Activated CD8-positive, alpha-beta memory T cell treated with anti-CD3 and anti-CD28 coated beads, Interleukin-2, amount 50 U/mL, for 48 hours (primary cell): Measurements from ENCODE around the gene EPHB2.

Experiments
- DNase-seq: peaks from one replicate; pipeline ENCODE4 v3.0.0-alpha.2; 2020

Gene EPHB2

DNA sequence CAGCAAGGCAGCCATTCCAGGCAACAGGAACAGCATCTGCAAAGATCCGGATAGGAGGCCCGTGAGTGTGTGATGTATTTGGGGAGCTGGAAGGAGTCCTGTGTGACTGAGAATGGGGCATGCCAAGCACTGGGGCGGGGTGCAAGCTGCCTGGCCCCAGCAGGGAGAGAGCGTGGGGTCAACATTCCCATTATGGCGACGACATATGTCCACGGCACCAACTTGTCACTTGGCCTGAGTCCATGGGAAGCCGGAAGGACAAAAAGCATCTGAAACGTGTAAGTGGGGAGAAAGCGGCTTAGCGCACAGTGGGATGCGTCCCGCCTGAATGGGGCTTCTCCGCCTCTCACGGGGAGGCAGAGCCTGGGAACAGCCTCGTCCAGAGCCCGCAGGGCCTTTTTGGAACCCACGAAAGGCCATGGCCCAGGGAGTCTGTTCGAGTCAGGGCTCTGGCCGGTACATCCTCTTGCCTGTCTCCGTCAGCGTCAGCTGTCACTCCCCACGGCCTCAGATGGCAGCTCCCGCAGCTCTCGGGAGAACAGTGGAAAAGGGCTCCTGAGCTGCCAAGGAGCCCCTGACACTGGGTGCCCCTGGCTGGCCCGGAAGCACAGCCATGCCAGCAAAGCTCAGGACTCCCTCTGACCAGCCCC, 12.4 kb downstream of the EPHB2 start:
- DNase-seq = no peak

DNA sequence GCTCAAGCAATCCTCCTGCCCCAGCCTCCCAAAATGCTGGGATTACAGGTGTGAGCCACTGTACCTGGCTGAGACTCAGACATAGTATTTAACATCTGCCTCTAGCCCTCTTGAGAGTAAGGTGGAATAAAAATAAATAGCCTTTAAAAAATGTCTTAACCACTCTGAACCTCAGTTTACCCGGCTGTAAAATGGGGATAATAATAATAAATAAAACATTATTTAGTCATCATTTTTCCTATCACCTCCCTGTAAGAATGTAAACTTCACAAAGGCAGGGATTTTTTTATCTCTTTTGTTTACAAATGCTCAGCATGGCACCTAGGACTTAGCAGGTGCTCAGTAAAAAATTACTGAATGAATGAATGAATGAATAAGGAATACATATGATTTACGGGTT, 17.2 kb downstream of the EPHB2 start:
- DNase-seq = no peak

DNA sequence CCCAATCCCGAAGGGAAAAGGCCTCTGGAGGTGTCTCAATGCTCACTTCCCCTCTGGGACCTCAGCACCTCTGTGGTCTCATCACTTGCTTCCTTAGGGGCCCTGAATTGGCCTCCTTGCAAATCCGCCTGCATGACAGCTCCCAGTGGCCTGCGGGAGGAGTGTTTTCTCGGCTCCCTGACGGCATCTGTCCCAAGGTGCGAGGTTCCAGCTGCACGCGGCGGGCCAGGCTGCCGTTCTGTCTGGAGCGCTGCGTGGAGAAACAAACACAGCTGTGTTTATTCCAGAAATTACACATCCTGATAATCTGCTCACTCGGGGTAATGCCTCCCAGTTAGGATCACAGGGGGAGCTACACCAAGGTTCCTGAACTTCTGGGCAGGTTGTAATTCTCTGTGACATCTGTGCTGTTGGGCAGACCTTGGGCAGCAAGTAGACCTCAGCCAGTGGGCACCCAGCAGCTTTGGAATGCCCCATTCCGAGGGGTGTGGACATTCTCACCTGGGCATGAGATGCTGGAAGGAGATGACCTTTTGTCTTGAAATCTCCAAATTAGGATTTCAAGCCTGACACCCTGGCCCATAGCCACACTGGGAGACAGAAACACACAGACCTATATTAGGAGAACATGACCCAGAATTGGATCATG, 18.2 kb downstream of the EPHB2 start:
- DNase-seq = no peak

DNA sequence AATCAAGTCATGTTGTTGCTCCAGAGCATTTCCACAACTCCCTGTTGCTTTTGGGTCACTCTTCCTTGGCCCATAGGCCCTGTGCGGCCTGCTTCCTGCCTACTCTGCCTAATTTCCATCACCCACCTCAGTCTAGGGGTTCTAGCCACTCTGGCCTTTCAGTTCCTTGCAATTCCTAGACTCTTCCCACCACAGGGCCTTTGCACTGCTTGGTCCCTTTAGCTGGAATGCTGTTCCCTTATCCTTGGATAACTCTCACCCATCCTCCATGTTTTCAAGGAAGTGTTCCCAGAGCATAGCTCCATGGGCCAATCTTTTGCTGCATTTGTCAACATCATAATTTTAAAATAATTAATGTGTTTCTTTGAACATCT, 18.7 kb downstream of the EPHB2 start:
- no peak for DNase-seq

DNA sequence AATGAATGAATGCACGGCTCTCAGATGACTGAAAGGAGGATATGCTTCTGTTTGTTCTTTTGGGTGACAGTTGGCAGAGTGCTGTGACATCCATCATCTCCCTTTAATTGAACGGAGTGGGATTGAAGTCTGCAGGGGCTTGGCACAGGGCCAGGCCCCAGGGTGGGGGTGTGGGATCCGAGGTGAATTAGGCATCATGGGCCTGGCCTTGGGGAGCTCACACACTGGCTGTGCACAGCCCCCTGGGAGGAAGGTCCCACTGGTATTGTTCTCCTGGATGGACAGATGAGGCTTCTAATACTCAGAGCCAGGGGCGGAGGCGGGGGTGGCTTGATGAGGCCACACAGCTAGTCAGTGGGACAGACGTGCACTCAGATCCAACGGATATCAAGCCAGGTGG, 19.3 kb downstream of the EPHB2 start:
- no peak for DNase-seq

DNA sequence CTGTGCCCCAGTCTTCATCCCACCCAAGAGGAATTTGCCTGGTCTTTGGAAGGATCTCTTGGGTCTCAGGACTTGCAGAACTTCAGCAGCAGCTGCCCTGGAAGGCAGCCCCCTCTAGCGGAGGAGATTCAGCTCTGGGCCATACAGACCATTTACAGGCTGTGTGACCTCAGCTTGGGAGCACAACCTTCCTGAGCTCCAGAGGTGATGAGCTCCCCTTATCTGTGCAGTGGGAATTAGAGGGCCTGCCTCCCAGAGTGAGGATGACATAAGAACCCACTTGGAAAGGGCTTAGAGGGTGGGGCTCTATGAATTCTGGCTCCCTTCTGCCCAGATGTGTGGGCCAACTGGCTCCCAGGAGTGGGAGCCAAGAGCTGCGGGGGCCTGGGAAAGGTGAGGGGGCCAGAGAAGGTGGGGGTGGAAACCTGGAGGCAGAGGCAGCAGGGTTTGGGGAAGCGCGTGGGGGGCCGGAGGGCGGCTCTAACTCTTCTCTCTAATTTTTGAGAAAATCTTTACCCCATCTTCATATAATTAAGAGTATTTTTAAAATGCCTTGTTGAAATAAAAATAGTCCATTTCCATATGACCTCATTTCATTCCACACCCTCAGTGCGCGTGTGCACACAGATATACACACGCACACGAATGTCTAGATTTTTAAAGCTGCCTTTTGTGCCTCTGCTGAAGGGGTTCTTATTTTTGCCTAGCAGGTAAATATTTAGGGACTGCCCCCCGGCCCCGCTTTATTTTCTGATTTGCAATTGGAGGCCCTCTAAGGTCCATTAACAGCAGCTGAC, 21.5 kb downstream of the EPHB2 start:
- no peak for DNase-seq

DNA sequence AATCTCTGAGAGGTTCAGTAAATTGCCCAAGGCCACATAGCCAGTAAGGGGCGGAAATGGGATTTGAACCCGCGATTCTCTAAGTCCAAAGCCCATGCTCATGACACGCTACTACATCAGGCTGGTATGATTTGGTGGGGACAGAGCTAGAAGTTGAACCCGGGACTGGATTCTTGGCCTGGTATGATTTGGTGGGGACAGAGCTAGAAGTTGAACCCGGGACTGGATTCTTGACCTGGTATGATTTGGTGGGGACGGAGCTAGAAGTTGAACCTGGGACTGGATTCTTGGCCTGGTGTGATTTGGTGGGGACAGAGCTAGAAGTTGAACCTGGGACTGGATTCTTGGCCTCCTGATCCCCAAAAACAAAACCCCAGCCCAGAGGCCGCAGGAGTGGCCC, 23.0 kb downstream of the EPHB2 start:
- no peak for DNase-seq

DNA sequence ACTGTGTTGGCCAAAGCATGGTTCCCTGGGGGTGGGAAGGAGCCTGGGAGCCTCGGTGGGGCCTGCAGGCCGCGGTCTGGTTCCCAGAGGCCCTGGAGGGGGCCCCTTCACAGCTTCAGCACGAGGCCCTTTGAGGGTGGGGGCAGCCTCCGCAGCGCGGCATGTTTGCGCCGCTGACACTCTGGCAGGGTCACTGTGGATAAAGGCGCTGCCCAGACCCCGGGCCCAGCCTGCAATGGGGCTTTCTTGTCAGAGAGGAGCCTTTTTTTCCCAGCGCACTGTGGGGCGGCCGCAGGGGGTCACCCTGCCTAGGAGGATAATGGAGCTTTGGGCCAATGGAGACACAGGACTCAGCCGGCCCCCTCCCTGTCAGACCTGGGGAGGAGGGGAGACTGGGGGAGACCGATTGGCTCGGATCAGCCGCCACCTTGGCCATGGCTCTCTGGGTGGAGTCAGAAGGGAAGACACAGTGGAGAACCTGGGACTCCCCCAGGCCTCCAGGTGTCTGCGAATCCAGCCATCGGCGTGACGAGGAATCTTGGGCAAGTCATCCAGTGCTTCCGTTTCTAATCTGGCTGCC, 26.0 kb downstream of the EPHB2 start:
- no peak for DNase-seq

DNA sequence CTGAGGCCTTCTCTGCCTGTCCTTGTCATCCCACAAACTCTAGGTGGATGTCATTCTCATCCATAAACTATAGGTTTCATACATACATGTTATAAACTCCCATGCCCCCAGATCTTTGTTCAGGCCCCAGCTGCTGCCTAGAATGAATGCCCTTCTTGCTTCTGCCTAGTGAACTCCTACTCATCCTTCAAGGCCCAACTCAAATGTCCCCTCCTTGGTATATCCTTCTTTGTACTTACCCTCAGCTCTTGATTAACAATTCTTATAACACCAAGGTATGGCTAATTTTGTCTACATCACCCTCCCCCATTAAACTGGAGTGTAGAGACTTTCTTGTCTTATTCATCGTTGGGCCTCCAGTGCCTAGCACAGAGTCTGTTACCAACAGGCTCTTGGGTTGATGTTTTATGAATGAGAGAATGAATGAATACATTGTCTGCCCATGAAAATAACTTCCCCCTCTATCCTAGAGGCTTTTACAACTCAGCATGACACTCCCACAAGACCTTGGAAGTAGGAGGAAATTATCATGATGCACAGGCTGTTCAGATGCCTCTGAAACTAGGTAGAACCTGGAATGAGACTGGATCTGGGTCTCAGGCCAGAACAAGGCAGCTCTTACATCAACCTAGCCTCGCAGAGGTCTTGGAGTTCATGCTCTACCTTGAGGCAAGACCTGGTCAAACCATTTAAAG, 26.9 kb downstream of the EPHB2 start:
- DNase-seq = no peak

DNA sequence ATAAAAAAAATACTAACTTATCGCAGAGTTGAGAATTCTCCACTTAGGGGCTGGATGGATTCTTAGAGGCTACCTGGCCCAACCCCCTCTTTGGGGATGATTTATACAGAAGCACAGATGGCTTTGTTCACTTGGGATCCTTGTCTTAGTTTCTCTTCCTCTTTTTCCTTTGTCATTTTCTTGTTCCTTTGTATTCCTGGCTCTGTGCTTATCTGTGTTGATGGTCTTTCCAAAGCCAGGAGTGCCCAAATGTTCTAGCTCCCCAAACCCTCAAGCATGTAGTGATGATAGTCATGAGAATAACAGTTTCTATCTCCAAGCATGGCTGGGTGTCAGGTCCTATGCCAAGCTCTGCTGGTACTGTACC, 27.4 kb downstream of the EPHB2 start:
- DNase-seq = no peak

DNA sequence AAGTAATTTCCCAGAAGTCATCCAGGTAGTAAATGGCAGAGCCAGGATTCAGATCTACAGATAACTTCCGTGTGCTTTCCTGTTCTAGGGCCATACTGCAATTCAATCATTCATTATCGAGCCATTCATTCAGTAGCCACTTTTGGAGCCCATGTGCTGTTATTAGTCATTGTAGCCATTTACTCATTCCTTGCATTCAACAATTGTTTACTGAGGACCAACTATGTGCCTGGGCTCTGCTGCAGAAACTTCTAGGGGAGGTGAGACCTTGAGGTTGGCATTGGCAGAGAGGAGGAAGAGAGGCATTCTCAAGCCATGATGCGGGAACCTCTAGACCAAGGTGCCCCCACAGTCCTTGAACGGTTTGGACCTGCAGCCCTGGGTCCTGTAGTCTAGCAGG, 27.9 kb downstream of the EPHB2 start:
- no peak for DNase-seq

DNA sequence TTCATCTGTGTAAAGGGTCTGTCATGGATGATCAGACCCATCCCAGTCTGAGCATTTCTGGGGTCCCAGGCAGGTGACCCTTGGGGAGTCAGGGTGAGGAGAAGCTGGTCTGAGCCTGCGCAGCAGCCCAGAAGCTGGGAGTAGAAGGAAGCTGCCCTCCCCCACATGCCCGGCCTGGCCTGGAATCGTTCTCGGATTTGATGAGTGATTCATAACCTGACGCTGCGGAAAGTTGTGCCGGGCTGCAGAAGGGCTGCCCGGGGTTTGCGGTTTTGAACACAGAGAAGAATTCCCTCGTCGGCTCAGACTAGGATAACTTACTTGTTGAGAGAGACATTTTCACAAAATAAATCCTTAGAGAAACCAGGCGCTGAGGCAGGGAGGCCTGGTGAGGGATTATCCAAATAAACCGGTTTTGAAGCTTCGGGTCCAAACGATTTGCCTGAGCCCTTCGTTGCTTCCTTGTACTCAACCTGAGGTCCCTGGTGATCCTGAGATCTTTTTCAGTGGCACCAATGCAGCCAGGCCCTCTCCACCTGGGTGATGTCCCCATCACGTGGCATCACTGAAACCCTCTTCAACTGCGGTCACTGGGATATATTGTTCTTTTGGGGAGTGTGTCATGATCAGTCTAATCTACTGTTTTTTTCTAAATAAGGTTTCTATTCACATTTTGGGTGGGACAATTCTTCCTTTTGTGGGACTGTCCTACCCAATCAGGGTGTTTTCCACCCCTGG, 29.2 kb downstream of the EPHB2 start:
- no peak for DNase-seq

DNA sequence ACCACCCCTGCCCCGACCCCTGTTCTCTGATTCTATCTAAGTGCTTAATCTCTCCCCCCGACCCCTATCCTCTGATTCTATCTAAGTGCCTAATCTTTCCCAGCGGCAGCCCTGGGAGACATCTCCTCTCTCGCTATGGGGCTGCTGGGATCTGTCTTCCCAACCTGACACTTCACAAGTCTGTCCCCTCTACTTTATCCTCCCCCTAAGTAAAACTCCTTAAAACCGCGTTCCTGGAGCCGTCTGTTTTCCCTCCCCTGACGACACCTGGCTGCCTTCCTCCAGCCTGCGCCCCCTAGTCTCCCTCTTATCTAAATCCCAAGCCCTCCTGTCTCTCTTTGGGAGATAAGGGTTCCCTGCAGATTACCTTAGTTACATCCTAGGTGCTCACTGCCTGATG, 30.5 kb downstream of the EPHB2 start:
- no peak for DNase-seq

DNA sequence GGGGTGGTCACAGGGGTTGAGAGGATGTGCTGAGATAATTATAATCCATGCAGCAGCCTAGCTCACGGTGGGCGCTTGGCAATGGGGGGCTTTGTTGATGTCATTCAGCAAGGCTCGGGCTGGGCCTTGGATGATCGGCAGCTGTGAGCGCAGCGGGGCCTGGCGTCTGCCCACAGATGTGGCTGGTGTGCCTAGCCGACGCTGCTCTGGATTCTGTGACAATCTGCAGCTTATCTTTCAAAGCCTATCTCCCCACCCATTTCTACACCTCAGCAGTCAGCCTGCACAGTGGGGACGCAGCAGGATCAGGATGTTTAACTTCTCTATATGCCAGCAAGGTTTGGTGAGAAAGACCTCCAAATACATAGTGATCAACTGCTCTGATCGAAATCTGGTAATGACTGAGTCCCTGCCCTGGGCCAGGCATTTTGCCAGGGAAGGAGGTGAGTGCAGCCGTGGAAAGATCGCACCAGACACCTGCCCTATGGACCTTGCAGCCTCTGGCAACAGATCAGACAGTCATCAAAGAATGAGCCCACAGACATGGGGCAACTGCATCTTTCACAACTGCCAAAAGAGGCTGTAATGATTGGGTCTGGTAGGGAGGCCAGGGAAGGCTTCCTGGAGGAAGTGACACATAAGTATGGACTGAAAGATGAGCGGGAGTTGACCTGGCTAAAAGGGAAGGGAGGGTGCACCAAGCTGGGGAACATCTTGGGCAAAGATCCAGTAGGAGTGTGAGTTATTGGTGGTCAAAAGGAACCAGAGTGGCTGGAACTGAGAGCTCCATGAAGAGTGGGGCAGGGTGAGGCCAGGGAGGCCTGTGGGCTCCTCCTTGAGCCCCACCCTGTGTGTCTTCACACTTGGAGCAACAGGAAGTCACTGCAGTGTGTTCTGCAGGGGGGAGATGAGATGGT, 35.3 kb downstream of the EPHB2 start:
- no peak for DNase-seq

DNA sequence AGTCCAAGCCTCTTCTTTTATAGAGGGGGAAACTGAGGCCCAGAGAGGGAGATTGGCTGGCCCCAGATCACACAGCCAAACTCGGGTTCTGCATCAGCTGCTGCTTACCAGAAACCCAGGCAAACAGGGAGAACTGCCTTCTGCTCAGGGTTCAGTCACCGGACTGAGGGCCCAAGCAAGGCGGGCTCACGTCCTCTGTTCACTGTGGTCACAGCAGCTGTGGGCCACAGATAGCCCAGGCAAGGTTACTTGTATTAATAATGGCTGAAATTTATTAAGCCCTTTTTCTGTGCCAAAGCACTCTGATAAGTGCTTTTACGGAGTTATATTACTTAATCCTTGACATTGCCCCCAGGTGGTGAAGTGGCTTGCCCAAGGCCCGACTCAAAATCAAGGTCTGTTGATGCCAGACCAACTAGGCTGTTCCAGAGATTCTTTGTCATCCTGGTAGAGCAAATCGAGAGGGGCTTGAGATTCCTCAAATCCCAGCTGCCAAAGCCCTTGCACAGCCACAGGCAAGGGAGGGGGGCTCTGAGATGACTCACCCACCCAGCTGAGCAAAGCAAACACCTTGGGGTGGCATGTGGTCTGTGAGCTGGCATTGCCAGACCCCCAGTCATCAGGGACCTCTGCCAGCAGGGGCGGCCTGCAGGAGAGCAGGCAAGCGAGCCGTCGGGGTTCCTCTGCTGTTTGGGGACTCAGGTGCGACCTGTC, 36.5 kb downstream of the EPHB2 start:
- DNase-seq = no peak

DNA sequence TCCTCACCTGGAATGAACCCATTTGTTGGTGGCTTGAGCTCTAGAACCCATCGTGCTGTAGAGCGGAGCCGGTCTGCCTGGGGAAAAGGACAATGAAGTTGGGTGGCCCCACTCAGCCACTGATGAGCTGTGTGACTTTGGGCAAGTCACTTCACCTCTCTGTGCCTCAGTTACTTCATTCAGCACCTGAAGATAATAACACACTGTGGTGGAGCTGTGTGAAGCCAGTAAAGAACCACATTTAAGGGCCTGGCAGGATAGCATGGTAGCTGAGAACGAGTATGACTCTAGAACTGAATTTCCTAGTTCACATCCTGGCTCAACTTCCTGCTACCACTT, 37.1 kb downstream of the EPHB2 start:
- no peak for DNase-seq

DNA sequence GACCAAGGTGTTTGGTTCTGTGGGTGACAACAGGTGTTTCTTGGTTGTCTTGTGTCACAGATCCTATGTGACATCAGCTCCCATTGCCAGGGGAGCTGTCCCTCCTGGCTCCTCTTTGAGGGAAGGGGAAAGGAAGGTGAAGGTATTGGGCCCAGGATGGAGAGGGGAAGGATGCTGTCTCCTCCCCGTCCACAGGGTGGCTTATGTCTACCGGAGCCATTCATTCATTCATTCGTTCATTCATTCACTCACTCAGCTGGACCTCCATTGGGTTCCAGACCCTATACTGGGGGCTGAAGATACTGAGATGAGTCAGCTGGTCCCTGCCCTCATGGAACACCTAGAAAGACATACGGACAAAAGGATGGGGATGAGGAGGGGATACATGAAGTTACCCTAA, 38.9 kb downstream of the EPHB2 start:
- no peak for DNase-seq

DNA sequence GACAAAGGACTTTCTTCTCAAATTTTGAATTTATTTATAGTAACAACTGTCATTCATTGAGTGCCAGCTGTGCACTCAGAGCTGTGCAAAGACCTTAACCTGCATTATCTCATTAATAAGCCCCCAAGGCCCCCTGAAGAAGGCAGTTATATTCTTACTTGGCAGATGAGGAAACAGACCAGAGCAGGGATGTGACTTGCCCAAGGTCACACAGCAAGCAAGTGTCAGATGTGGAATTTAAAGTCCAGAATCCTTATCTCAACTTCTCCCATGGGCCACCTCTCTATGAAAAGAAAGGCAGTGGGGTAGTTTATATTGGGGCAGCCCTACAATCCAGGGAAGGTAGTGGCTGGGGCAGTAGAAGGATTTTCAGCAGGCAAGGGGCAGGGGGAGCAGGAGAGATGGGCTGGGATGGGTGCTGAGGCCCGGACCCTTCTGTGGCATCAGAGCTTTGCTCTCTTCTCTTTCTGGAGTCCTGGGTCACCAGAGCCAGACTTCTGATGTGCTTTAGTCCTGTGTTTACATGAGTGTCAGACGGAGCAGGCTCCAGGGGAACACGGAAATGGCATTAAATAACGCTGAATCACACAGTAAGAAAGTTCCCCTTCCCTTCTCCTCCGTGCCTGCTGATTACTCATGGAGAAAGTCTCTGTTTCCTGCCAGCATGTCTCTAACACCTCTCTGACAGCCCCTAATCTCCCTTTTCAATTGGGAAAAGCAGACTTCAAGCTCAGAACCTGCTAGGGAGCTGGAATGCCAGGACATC, 39.5 kb downstream of the EPHB2 start:
- no peak for DNase-seq

DNA sequence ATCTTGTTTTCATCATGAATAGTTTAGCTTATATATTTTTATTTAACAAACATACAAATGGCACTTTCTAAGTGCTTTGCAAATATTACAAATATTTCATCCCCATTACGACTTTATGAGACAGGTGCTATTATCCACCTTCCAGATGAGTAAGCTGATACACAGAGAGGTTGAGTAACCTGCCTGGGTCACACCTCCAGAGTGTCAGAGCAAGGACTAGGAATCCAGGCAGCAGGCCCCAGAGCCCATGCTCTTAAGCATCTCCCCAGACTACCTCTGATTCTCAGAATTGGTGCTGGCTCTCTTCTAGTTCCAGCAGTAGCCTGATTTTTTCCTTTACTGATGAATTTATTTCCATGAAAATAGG, 40.0 kb downstream of the EPHB2 start:
- DNase-seq = no peak

DNA sequence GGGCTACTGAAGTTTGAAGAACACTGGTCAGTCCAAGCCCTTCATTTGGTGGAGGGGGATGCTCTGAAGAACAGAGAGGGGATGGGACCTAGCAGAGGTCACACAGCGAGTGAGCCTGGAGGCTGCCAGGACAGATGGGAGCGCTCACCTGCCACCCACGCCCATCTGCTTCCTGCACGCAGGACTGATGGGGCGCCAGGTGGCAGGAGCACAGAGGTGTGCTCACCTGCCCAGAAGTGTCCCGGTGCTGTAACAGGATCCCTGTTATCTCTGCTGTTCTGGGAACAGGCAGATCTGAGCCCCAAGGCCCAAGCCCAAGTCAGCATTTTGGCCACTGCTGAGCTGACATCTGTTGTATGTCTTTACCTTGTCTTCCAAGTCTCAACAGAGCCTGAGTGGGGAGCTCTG, 40.5 kb downstream of the EPHB2 start:
- no peak for DNase-seq
